IMR-90 (cell line): Measurements from ENCODE around the gene PLCH2. TPM values are rescaled to one million over a fixed set of nuclear protein-coding genes. Genes with fewer than 3 reads are reported as not detected.

ENCODE experiments used
- ATAC-seq: fragments of 200-7000 bp; cut with Tn5 transposase; 2 replicates; pipeline ENCODE4 v1.9.1; 2020; ENCODE audit warnings: low read depth, mild to moderate bottlenecking, moderate library complexity
- BruUV-seq: library from RNA; stranded (reverse); fragments of 400-500 nt; replicated peaks from 2 replicates; lab custom pipeline; 2021; lab: Mats Ljungman, UMichigan
- CTCF ChIA-PET: fragments of 300-600 bp; formaldehyde crosslinking; extraction: SDS; loops from one replicate; lab custom pipeline; 2021; ENCODE audit warnings: antibody characterized with exemption; lab: Yijun Ruan, JAX
- POLR2A ChIA-PET: fragments of 300-600 bp; sonication (Branson Sonifier 250); formaldehyde crosslinking; loops from one replicate; lab custom pipeline; 2022; ENCODE audit warnings: antibody characterized with exemption; ENCODE audit not compliant: unreplicated experiment; lab: Charles Lee
- DNase-seq: peaks from one replicate; pipeline ENCODE4 v3.0.0; 2013
- H2AFZ ChIP-seq: replicated peaks from 2 replicates; pipeline ENCODE3; 2013; ENCODE audit warnings: low read length, mild to moderate bottlenecking; ENCODE audit not compliant: poor library complexity
- H2AK5ac ChIP-seq: 2 replicates; pipeline ENCODE4 v1.6.1; 2013; ENCODE audit warnings: low read depth, low read length, inconsistent platforms
- H2AK9ac ChIP-seq: replicated peaks from 2 replicates; pipeline ENCODE3; 2013; ENCODE audit warnings: mild to moderate bottlenecking, low read depth, low read length, moderate library complexity; ENCODE audit not compliant: poor library complexity
- H2BK120ac ChIP-seq: 2 replicates; pipeline ENCODE4 v1.6.1; 2013; ENCODE audit warnings: low read depth, low read length, inconsistent platforms
- H2BK15ac ChIP-seq: 3 replicates; pipeline ENCODE4 v1.6.1; 2013; ENCODE audit warnings: low read depth, low read length, inconsistent platforms
- H2BK20ac ChIP-seq: 2 replicates; pipeline ENCODE4 v1.6.1; 2013; ENCODE audit warnings: low read depth, mild to moderate bottlenecking, inconsistent platforms, low read length, moderate library complexity
- H2BK5ac ChIP-seq: 2 replicates; pipeline ENCODE4 v1.6.1; 2013; ENCODE audit warnings: mild to moderate bottlenecking, low read depth, low read length, inconsistent platforms; ENCODE audit not compliant: poor library complexity, severe bottlenecking
- H3K14ac ChIP-seq: replicated peaks from 2 replicates; pipeline ENCODE4 v1.6.1; 2013; ENCODE audit warnings: low read depth, low read length, inconsistent platforms
- H3K18ac ChIP-seq: 2 replicates; pipeline ENCODE4 v1.6.1; 2013; ENCODE audit warnings: low read depth, low read length, control low read depth
- H3K23ac ChIP-seq: 2 replicates; pipeline ENCODE4 v1.6.1; 2013; ENCODE audit warnings: low read depth, low read length, inconsistent platforms
- H3K27ac ChIP-seq: 2 replicates; pipeline ENCODE4 v1.5.1; 2013; ENCODE audit warnings: mild to moderate bottlenecking, control low read depth, low read length; ENCODE audit not compliant: insufficient read depth
- H3K27me3 ChIP-seq: 2 replicates; pipeline ENCODE4 v1.6.1; 2013; ENCODE audit warnings: low read length; ENCODE audit not compliant: control insufficient read depth, insufficient read depth
- H3K36me3 ChIP-seq: 2 replicates; pipeline ENCODE4 v1.6.1; 2013; ENCODE audit warnings: low read length, mixed read lengths; ENCODE audit not compliant: control insufficient read depth, insufficient read depth
- H3K4ac ChIP-seq: 2 replicates; pipeline ENCODE4 v1.6.1; 2013; ENCODE audit warnings: low read depth, low read length, inconsistent platforms
- H3K4me1 ChIP-seq: 2 replicates; pipeline ENCODE4 v1.6.1; 2013; ENCODE audit warnings: low read length, mixed read lengths; ENCODE audit not compliant: control insufficient read depth, insufficient read depth
- H3K4me2 ChIP-seq: 2 replicates; pipeline ENCODE4 v1.6.1; 2013; ENCODE audit warnings: low read depth, mild to moderate bottlenecking, control low read depth, low read length, moderate library complexity
- H3K4me3 ChIP-seq: 2 replicates; pipeline ENCODE4 v1.5.1; 2013; ENCODE audit warnings: low read depth, mild to moderate bottlenecking, control low read depth, low read length, moderate library complexity; ENCODE audit not compliant: insufficient read depth
- H3K56ac ChIP-seq: 2 replicates; pipeline ENCODE4 v1.6.1; 2013; ENCODE audit warnings: low read length, inconsistent platforms; ENCODE audit not compliant: insufficient read depth; ENCODE audit errors: extremely low read depth
- H3K79me1 ChIP-seq, 2 experiments: 2 replicates each; pipeline ENCODE4 v1.6.1; 2013; ENCODE audit warnings: low read length in 2 of 2, inconsistent platforms in 1 of 2, low read depth in 1 of 2
- H3K9ac ChIP-seq: 2 replicates; pipeline ENCODE4 v1.6.1; 2013; ENCODE audit warnings: low read depth, low read length, control low read depth
- H3K9me1 ChIP-seq: 2 replicates; pipeline ENCODE4 v1.6.1; 2013; ENCODE audit warnings: low read length, inconsistent platforms; ENCODE audit not compliant: insufficient read depth
- H3K9me3 ChIP-seq: 2 replicates; pipeline ENCODE4 v1.6.1; 2013; ENCODE audit warnings: low read length; ENCODE audit not compliant: control insufficient read depth, insufficient read depth
- H4K20me1 ChIP-seq: 2 replicates; pipeline ENCODE4 v1.6.1; 2013; ENCODE audit warnings: low read length, inconsistent platforms; ENCODE audit not compliant: insufficient read depth
- H4K5ac ChIP-seq: 2 replicates; pipeline ENCODE4 v1.6.1; 2013; ENCODE audit warnings: mild to moderate bottlenecking, low read depth, low read length, control low read depth
- H4K8ac ChIP-seq, 2 experiments: 2 replicates each; pipeline ENCODE4 v1.6.1; 2013; ENCODE audit warnings: low read depth in 2 of 2, low read length in 2 of 2, control low read depth in 1 of 2, inconsistent platforms in 1 of 2
- H4K91ac ChIP-seq: 2 replicates; pipeline ENCODE4 v1.6.1; 2013; ENCODE audit warnings: low read depth, low read length, inconsistent platforms; ENCODE audit not compliant: insufficient read depth
- BHLHE40 ChIP-seq: fragments of 150-350 bp; IDR thresholded peaks from 2 replicates; pipeline ENCODE4 v1.6.1; 2016; ENCODE audit warnings: mild to moderate bottlenecking, low read depth, low read length
- CEBPB ChIP-seq: IDR thresholded peaks from 2 replicates; pipeline ENCODE4 v1.6.1; 2012; ENCODE audit warnings: low read depth, low read length, improper control_type of control experiment
- CHD1 ChIP-seq: IDR thresholded peaks from 2 replicates; pipeline ENCODE4 v1.6.1; 2012; ENCODE audit warnings: low read depth, low read length, improper control_type of control experiment
- FOS ChIP-seq: fragments of 150-350 bp; IDR thresholded peaks from 2 replicates; pipeline ENCODE4 v1.6.1; 2016; ENCODE audit warnings: low read depth, low read length
- MAFK ChIP-seq: IDR thresholded peaks from 2 replicates; pipeline ENCODE4 v1.6.1; 2012; ENCODE audit warnings: low read depth, low read length, improper control_type of control experiment
- MAZ ChIP-seq: IDR thresholded peaks from 2 replicates; pipeline ENCODE4 v1.6.1; 2012; ENCODE audit warnings: low read depth, mild to moderate bottlenecking, low read length, improper control_type of control experiment, moderate library complexity, borderline replicate concordance
- MXI1 ChIP-seq: IDR thresholded peaks from 2 replicates; pipeline ENCODE4 v1.6.1; 2012; ENCODE audit warnings: low read depth, mild to moderate bottlenecking, low read length, moderate library complexity, borderline replicate concordance
- NFE2L2 ChIP-seq: fragments of 150-350 bp; IDR thresholded peaks from 2 replicates; pipeline ENCODE4 v1.6.1; 2016; ENCODE audit warnings: low read depth, mild to moderate bottlenecking, low read length
- POLR2A ChIP-seq: IDR thresholded peaks from 2 replicates; pipeline ENCODE4 v1.6.1; 2012; ENCODE audit warnings: mild to moderate bottlenecking, low read depth, low read length
- RAD21 ChIP-seq: IDR thresholded peaks from 2 replicates; pipeline ENCODE4 v1.6.1; 2012; ENCODE audit warnings: low read length, improper control_type of control experiment
- RCOR1 ChIP-seq: IDR thresholded peaks from 2 replicates; pipeline ENCODE4 v1.6.1; 2012; ENCODE audit warnings: mild to moderate bottlenecking, low read length, improper control_type of control experiment; ENCODE audit not compliant: insufficient replicate concordance
- RFX5 ChIP-seq: IDR thresholded peaks from 2 replicates; pipeline ENCODE4 v1.8.0; 2012; ENCODE audit warnings: low read depth, mild to moderate bottlenecking, low read length, moderate library complexity
- SMC3 ChIP-seq: fragments of 150-350 bp; IDR thresholded peaks from 2 replicates; pipeline ENCODE4 v1.6.1; 2016; ENCODE audit warnings: low read depth, mild to moderate bottlenecking, antibody characterized with exemption, low read length, moderate library complexity
- WGBS, 2 experiments: methylation state at CpG; one replicate each; pipeline versions ENCODE4 v1.1.5 to v1.1.7; 2013; ENCODE audit warnings: missing lambda C conversion rate in 2 of 2; ENCODE audit not compliant: insufficient read length in 1 of 2; ENCODE audit errors: extremely low coverage in 2 of 2; 5-methylcytosine and 5-hydroxymethylcytosine counted together
- dilution Hi-C: fragments of 300-500 bp; cut with HindIII; formaldehyde crosslinking; loops from one replicate; pipeline ENCODE4 v1.14.3; 2018; ENCODE audit warnings: low sequenced_read_pairs; ENCODE audit not compliant: unreplicated experiment
- in situ Hi-C: fragments of 300-500 bp; cut with MboI; formaldehyde crosslinking; loops from 3 replicates; pipeline ENCODE4 v1.14.3; 2019; ENCODE audit warnings: low sequenced_read_pairs, inconsistent platforms, mixed read lengths
- intact Hi-C: fragments of 100-400 bp; cut with micrococcal nuclease; formaldehyde crosslinking; loops from 2 replicates; pipeline ENCODE4 v1.10.0; 2022
- polyA plus RNA-seq, 3 experiments: library from polyadenylated mRNA; depleted of rRNA; stranded (reverse); fragments of >200 nt; gene quantifications; 2 replicates each; pipeline ENCODE4 v1.2.3, GENCODE V29; 2012; ENCODE audit warnings: low replicate concordance in 1 of 3
- total RNA-seq: library from RNA; depleted of rRNA; stranded (reverse); fragments of >200 nt; gene quantifications from 2 replicates; pipeline ENCODE4 v1.2.3, GENCODE V29; 2012
- TF ChIP-seq, protein P1 (sequence below): fragments of 150-350 bp; IDR thresholded peaks from 2 replicates; pipeline ENCODE4 v1.6.1; 2017; ENCODE audit warnings: mild to moderate bottlenecking, antibody characterized with exemption, low read length, low read depth
- TF ChIP-seq, protein P2 (sequence below): fragments of 150-350 bp; IDR thresholded peaks from 2 replicates; pipeline ENCODE4 v1.6.1; 2016; ENCODE audit warnings: low read depth, mild to moderate bottlenecking, low read length, moderate library complexity, borderline replicate concordance
- TF ChIP-seq, protein P3 (sequence below): conservative IDR thresholded peaks from 2 replicates; pipeline ENCODE4 v1.5.1; 2012; ENCODE audit warnings: mild to moderate bottlenecking, low read depth, low read length, improper control_type of control experiment

Gene PLCH2
- total and polyA plus RNA-seq, 2 of the 4 experiments (the other 2 are of a cell fraction) = 0.18 to 1.9 TPM

DNA sequence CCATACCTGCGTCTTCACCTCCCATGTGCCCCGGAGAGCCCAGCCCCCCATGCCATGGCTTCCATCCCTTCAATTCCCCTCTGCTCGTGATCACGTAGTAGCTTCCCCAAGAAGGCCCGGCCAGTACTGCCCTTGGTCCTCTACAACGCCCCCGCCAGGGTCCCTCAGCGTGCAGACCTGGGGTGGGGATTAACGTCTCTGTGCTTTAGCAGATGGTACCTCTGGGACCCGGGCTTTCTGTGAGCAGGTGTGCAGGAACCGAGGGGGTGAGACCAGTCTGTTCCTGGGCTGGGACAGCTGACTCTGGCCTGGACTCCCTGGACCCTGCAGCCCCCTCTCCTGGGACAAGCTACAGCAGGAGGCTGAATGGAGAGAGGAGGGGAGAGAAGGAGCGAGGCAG is 1.2 kb downstream of the PLCH2 start:
- H3K4me1 ChIP-seq = no peaks in the 10 kb centered on the region
- no peaks in the 10 kb centered on the region for H3K9me1 ChIP-seq
- no peak overlapping the region for H2AFZ ChIP-seq
- H4K8ac ChIP-seq = no peak overlapping the region
- H3K18ac ChIP-seq = no peak overlapping the region
- H2BK5ac ChIP-seq = no peak overlapping the region
- H2AK5ac ChIP-seq = no peak overlapping the region
- H2BK15ac ChIP-seq = no peak overlapping the region
- no peaks in the 10 kb centered on the region for H3K36me3 ChIP-seq
- ChIA-PET POLR2A (no interaction called here), CTCF (no interaction called here)
- H3K27ac ChIP-seq = no peak overlapping the region
- H3K23ac ChIP-seq = no peak overlapping the region
- H3K4ac ChIP-seq = no peak overlapping the region
- no peak overlapping the region for H3K56ac ChIP-seq
- BruUV-seq = no TSS peak
- ATAC-seq (no peak), DNase-seq (no peak)
- no peak for TF ChIP-seq RFX5
- TF ChIP-seq CHD1 = no peak
- TF ChIP-seq, protein P1, sequence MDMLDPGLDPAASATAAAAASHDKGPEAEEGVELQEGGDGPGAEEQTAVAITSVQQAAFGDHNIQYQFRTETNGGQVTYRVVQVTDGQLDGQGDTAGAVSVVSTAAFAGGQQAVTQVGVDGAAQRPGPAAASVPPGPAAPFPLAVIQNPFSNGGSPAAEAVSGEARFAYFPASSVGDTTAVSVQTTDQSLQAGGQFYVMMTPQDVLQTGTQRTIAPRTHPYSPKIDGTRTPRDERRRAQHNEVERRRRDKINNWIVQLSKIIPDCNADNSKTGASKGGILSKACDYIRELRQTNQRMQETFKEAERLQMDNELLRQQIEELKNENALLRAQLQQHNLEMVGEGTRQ = no peak
- TF ChIP-seq MAFK = no peak
- no peak for TF ChIP-seq FOS
- TF ChIP-seq, protein P2, sequence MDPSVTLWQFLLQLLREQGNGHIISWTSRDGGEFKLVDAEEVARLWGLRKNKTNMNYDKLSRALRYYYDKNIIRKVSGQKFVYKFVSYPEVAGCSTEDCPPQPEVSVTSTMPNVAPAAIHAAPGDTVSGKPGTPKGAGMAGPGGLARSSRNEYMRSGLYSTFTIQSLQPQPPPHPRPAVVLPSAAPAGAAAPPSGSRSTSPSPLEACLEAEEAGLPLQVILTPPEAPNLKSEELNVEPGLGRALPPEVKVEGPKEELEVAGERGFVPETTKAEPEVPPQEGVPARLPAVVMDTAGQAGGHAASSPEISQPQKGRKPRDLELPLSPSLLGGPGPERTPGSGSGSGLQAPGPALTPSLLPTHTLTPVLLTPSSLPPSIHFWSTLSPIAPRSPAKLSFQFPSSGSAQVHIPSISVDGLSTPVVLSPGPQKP = no peak
- TF ChIP-seq CEBPB = no peak
- TF ChIP-seq MXI1 = no peak
- TF ChIP-seq POLR2A = no peak
- no peak for TF ChIP-seq MAZ
- no peak for TF ChIP-seq BHLHE40
- TF ChIP-seq, protein P3, sequence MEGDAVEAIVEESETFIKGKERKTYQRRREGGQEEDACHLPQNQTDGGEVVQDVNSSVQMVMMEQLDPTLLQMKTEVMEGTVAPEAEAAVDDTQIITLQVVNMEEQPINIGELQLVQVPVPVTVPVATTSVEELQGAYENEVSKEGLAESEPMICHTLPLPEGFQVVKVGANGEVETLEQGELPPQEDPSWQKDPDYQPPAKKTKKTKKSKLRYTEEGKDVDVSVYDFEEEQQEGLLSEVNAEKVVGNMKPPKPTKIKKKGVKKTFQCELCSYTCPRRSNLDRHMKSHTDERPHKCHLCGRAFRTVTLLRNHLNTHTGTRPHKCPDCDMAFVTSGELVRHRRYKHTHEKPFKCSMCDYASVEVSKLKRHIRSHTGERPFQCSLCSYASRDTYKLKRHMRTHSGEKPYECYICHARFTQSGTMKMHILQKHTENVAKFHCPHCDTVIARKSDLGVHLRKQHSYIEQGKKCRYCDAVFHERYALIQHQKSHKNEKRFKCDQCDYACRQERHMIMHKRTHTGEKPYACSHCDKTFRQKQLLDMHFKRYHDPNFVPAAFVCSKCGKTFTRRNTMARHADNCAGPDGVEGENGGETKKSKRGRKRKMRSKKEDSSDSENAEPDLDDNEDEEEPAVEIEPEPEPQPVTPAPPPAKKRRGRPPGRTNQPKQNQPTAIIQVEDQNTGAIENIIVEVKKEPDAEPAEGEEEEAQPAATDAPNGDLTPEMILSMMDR = no peak
- no peak for TF ChIP-seq RCOR1
- TF ChIP-seq SMC3 = no peak
- no peak for TF ChIP-seq NFE2L2
- TF ChIP-seq RAD21 = no peak
- H3K4me3 ChIP-seq = no peak overlapping the region
- H3K14ac ChIP-seq = no peak overlapping the region
- in situ Hi-C loops = no loop called here
- dilution Hi-C loops = no loop called here
- H2BK120ac ChIP-seq = no peak overlapping the region
- H4K5ac ChIP-seq = no peak overlapping the region
- H3K79me1 ChIP-seq = no peaks in the 10 kb centered on the region
- no peak overlapping the region for H3K9ac ChIP-seq
- H4K91ac ChIP-seq = no peak overlapping the region
- H3K9me3 ChIP-seq = no peaks in the 10 kb centered on the region
- peaks cover 23% of the 10 kb centered on the region for H3K27me3 ChIP-seq
- intact Hi-C loops = no loop called here
- no peak overlapping the region for H2AK9ac ChIP-seq
- WGBS, 2 experiments = 49% methylated on average over 6 of the region's 12 CpGs; no CpG with 5 or more reads in 1 of the 2 experiments
- H4K20me1 ChIP-seq = no peaks in the 10 kb centered on the region
- H3K4me2 ChIP-seq = no peak overlapping the region
- no peak overlapping the region for H2BK20ac ChIP-seq
